B cell (primary cell): ENCODE measurements around the gene RNF212.

Experiments
- CTCF ChIP-seq: fragments of 200-600 bp; IDR thresholded peaks from one replicate; pipeline ENCODE4 v1.8.0; 2022; ENCODE audit warnings: antibody characterized with exemption, mild to moderate bottlenecking
- EZH2 ChIP-seq: IDR thresholded peaks from 2 replicates; pipeline ENCODE4 v1.6.1; 2012; ENCODE audit warnings: borderline replicate concordance, low read depth, mild to moderate bottlenecking, moderate library complexity, low read length; ENCODE audit not compliant: insufficient read depth, poor library complexity, severe bottlenecking

- no peak for TF ChIP-seq CTCF
- no peak for TF ChIP-seq EZH2
Observed at GRCh38 chr4:1032861-1033260, 80.5 kb downstream of the RNF212 start.
